Measurements from ENCODE around the gene CRB1.

Gene CRB1

DNA sequence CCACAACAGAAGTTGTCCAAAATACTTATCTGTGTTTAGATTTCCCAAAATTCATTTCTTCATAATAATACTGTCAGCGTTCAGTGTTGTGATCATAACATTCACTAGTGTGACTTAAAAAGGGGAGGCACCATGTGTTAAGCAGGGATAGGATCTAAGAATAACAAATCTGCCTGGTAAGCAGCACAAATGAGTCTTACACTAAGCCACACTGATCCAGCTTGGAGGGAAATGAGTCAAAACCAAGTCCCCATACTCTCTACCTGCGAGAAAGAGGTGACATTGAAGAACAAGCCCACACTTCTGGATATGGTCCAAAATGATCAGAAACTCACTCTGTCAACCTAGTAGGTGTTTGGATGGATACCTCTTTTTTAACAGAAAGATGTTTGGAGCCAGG lies 145.5 kb downstream of the CRB1 start:
- Mint-ChIP-seq H3K36me3 (ENCODE audit: low read depth) (no peaks in the 10 kb centered on the region), H3K27ac (no peak overlapping the region), H3K4me1 (no peaks in the 10 kb centered on the region), H3K4me3 (no peak overlapping the region), H3K27me3 (ENCODE audit: low read depth) (no peaks in the 10 kb centered on the region), H3K9me3 (no peaks in the 10 kb centered on the region)
- no peak for TF ChIP-seq CTCF (IDR thresholded peaks at IDR 0.05; ENCODE audit: unreplicated experiment in 3 of 3)

GRCh38 chr1:197415221-197415620 lies 147.2 kb downstream of the CRB1 start:
- no peak for TF ChIP-seq CTCF (IDR thresholded peaks at IDR 0.05; ENCODE audit: unreplicated experiment in 3 of 3)
- H3K27me3 Mint-ChIP-seq (ENCODE audit: low read depth): no peaks in the 10 kb centered on the region
- no peaks in the 10 kb centered on the region for H3K9me3 Mint-ChIP-seq
- no peak overlapping the region for H3K4me3 Mint-ChIP-seq
- H3K36me3 Mint-ChIP-seq (ENCODE audit: low read depth): no peaks in the 10 kb centered on the region
- no peaks in the 10 kb centered on the region for H3K4me1 Mint-ChIP-seq
- no peak overlapping the region for H3K27ac Mint-ChIP-seq

DNA sequence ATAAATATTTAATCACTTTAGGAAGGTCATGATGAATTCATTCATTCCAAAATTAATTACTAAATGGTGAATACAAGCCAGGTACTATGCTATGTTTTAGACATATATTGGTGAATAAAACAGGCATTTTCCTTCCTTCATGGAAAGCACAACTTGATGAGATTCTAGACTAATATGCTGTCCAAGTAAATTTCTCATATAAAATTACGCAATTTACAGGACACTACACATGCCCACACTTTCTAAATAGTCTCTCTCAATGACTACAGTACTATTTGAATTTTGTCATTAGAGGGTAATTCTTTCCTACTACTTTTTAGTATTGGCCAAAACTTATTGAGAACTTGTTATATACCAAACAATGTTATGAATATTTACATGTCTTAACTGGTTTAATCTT lies 150.6 kb downstream of the CRB1 start:
- Mint-ChIP-seq H3K36me3 (ENCODE audit: low read depth) (no peaks in the 10 kb centered on the region), H3K4me3 (no peak overlapping the region), H3K4me1 (no peaks in the 10 kb centered on the region), H3K27me3 (ENCODE audit: low read depth) (no peaks in the 10 kb centered on the region), H3K27ac (no peak overlapping the region), H3K9me3 (no peaks in the 10 kb centered on the region)
- TF ChIP-seq CTCF (IDR thresholded peaks at IDR 0.05; ENCODE audit: unreplicated experiment in 3 of 3): no peak

- Mint-ChIP-seq H3K9me3 (no peaks in the 10 kb centered on the region), H3K27me3 (ENCODE audit: low read depth) (no peaks in the 10 kb centered on the region), H3K27ac (no peak overlapping the region), H3K4me3 (no peak overlapping the region), H3K36me3 (ENCODE audit: low read depth) (no peaks in the 10 kb centered on the region), H3K4me1 (no peaks in the 10 kb centered on the region)
- TF ChIP-seq CTCF (IDR thresholded peaks at IDR 0.05; ENCODE audit: unreplicated experiment in 3 of 3): no peak
These were observed 154.9 kb downstream of the CRB1 start for GRCh38 chr1:197422993-197423392.

- Mint-ChIP-seq H3K27me3 (ENCODE audit: low read depth) (no peaks in the 10 kb centered on the region), H3K27ac (no peak overlapping the region), H3K4me1 (no peaks in the 10 kb centered on the region), H3K4me3 (no peak overlapping the region), H3K9me3 (no peaks in the 10 kb centered on the region), H3K36me3 (ENCODE audit: low read depth) (no peaks in the 10 kb centered on the region)
- TF ChIP-seq CTCF (IDR thresholded peaks at IDR 0.05; ENCODE audit: unreplicated experiment in 3 of 3): no peak
These were observed 156.3 kb downstream of the CRB1 start for GRCh38 chr1:197424380-197424779.

DNA sequence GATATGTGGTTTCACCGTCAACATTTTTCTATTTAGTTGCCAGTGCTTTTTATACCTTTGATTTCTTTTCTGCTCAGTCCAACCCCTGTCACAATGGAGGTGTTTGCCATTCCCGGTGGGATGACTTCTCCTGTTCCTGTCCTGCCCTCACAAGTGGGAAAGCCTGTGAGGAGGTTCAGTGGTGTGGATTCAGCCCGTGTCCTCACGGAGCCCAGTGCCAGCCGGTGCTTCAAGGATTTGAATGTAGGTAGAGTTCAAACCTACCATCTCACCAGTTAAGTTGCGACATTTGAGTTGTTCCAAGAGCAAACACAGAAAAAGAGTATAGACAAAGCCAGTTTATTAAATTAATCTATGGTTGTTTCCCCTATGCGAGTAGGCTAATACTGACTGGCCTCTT lies 161.3 kb downstream of the CRB1 start:
- Mint-ChIP-seq H3K4me1 (peaks cover 4% of the 10 kb centered on the region), H3K36me3 (ENCODE audit: low read depth) (no peaks in the 10 kb centered on the region), H3K27me3 (ENCODE audit: low read depth) (no peaks in the 10 kb centered on the region), H3K27ac (no peak overlapping the region), H3K4me3 (no peak overlapping the region), H3K9me3 (no peaks in the 10 kb centered on the region)
- no peak for TF ChIP-seq CTCF (IDR thresholded peaks at IDR 0.05; ENCODE audit: unreplicated experiment in 3 of 3)

Data from nephron (organoid).